ENCODE data around the gene MEGF8. TPM values are rescaled to one million over a fixed set of nuclear protein-coding genes. Genes with fewer than 3 reads are reported as not detected.

Gene MEGF8
- total and polyA plus RNA-seq, 2 of the 13 experiments (the other 11 are each of a cell fraction or from before 2014, with no cell fraction given) = 4.0 to 8.8 TPM

DNA sequence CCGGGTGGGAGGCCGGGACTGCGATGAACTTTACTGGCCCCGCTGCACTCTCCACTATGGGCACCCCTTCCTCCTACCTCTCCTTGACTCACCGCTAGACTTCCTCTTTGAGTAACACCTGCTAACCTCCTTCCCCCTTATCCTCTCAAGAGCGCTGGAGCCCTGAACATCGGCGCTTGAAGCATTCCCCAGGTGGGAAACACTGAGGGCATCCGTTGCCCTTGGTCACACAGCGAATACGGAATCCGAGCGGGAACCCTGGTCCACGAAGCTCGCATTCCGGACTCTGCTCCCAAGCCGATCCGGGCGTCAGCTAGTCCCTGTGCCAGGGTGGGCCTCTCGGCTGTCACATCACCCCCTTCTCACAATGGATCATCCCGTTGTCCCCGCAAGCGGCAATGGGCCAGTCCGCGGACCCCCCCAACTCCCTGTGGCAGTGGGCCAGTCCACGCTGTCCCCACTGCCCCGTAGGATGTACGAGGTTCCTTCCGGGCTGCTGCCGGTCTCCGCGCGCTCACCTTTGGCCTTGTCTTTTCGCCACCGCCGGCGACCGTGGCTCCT lies 97.5 kb downstream of the MEGF8 start:
- intact Hi-C loops (cut with micrococcal nuclease; ENCODE audit: unreplicated experiment) = no loop called here
- Histone ChIP-seq H2AFZ (ENCODE audit: low read length) (no peak overlapping the region), H3K4me2 (ENCODE audit: low read depth, low read length) (peak overlapping the region; percentile 45), H3K9me3 (ENCODE audit: low read length) (no peaks in the 10 kb centered on the region), H3K79me2 (ENCODE audit: insufficient read depth, low read length) (no peaks in the 10 kb centered on the region), H3K4me1 (ENCODE audit: insufficient read depth, low read length) (peaks cover 67% of the 10 kb centered on the region), H3K9ac (ENCODE audit: insufficient read depth, low read depth, low read length) (no peak overlapping the region), H3K27ac (ENCODE audit: extremely low read length, insufficient read depth, low read length) (no peak overlapping the region), H4K20me1 (ENCODE audit: insufficient read depth, low read length) (no peaks in the 10 kb centered on the region), H3K27me3 (ENCODE audit: control insufficient read depth in 1 of 2, insufficient read depth in 2 of 2, low read length in 2 of 2) (peaks cover 4 to 36% of the 10 kb centered on the region in 2 experiments), H3K4me3 (replicated peaks in 1 of 3; ENCODE audit: insufficient read depth in 1 of 3, low read depth in 2 of 3, low read length in 3 of 3) (peak overlapping the region in 1 of 3 experiments; percentile 32; a peak in 1 of 6 replicates), H3K36me3 (replicated peaks in 1 of 2; ENCODE audit: control insufficient read depth in 1 of 2, insufficient read depth in 2 of 2, low read length in 2 of 2) (no peaks in the 10 kb centered on the region)
- ChIA-PET CTCF (ENCODE audit: low intra/inter-chr PET ratio, low total read pairs) (interaction anchor here (3.4 kb wide), 1 partner anchor 11 kb away, joined by 25 read pairs; no protein-coding TSS in a partner anchor), POLR2A (interaction anchor here (0.9 kb wide), 1 partner anchor 10 kb away, joined by 6 read pairs; no protein-coding TSS in a partner anchor)
- in situ Hi-C loops (cut with HindIII; ENCODE audit: extremely low pct_ligation_motif_present, low pct_unique_long_range_greater_than_20kb) = no loop called here
- BruUV-seq (replicated peaks) = no TSS peak
- WGBS (ENCODE audit: low lambda C conversion rate) = 43% methylated on average over 36 of the region's 38 CpGs
- ATAC-seq (peak; percentile 48), DNase-seq (ENCODE audit: low spot score) (peak; percentile 59), FAIRE-seq (no peak)
- TF ChIP-seq HNF4A (CRISPR knock-in tag; IDR thresholded peaks at IDR 0.05) (peak; percentile 58), RFX1 (IDR thresholded peaks at IDR 0.05) (0 out of 2 replicates have a peak, but pooled peaks have one; percentile 19), ZNF430 (CRISPR knock-in tag; IDR thresholded peaks at IDR 0.05) (0 out of 2 replicates have a peak, but pooled peaks have one; percentile 33), HNRNPLL (IDR thresholded peaks at IDR 0.05; ENCODE audit: low read depth, low read length, poor library complexity, severe bottlenecking) (no peak), ZKSCAN5 (CRISPR knock-in tag; IDR thresholded peaks at IDR 0.05) (no peak), SALL1 (CRISPR knock-in tag; IDR thresholded peaks at IDR 0.05) (peak; percentile 20; the same call in 1 of the 2 replicates), ZBTB38 (CRISPR knock-in tag; IDR thresholded peaks at IDR 0.05) (0 out of 2 replicates have a peak, but pooled peaks have one; percentile 55), RBFOX2 (IDR thresholded peaks at IDR 0.05; ENCODE audit: low read depth, low read length) (no peak)
- TF ChIP-seq, protein P1, sequence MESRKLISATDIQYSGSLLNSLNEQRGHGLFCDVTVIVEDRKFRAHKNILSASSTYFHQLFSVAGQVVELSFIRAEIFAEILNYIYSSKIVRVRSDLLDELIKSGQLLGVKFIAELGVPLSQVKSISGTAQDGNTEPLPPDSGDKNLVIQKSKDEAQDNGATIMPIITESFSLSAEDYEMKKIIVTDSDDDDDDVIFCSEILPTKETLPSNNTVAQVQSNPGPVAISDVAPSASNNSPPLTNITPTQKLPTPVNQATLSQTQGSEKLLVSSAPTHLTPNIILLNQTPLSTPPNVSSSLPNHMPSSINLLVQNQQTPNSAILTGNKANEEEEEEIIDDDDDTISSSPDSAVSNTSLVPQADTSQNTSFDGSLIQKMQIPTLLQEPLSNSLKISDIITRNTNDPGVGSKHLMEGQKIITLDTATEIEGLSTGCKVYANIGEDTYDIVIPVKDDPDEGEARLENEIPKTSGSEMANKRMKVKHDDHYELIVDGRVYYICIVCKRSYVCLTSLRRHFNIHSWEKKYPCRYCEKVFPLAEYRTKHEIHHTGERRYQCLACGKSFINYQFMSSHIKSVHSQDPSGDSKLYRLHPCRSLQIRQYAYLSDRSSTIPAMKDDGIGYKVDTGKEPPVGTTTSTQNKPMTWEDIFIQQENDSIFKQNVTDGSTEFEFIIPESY (CRISPR knock-in tag; IDR thresholded peaks at IDR 0.05) = peak; percentile 5; the same call in 1 of the 2 replicates
- TF ChIP-seq, protein P2, sequence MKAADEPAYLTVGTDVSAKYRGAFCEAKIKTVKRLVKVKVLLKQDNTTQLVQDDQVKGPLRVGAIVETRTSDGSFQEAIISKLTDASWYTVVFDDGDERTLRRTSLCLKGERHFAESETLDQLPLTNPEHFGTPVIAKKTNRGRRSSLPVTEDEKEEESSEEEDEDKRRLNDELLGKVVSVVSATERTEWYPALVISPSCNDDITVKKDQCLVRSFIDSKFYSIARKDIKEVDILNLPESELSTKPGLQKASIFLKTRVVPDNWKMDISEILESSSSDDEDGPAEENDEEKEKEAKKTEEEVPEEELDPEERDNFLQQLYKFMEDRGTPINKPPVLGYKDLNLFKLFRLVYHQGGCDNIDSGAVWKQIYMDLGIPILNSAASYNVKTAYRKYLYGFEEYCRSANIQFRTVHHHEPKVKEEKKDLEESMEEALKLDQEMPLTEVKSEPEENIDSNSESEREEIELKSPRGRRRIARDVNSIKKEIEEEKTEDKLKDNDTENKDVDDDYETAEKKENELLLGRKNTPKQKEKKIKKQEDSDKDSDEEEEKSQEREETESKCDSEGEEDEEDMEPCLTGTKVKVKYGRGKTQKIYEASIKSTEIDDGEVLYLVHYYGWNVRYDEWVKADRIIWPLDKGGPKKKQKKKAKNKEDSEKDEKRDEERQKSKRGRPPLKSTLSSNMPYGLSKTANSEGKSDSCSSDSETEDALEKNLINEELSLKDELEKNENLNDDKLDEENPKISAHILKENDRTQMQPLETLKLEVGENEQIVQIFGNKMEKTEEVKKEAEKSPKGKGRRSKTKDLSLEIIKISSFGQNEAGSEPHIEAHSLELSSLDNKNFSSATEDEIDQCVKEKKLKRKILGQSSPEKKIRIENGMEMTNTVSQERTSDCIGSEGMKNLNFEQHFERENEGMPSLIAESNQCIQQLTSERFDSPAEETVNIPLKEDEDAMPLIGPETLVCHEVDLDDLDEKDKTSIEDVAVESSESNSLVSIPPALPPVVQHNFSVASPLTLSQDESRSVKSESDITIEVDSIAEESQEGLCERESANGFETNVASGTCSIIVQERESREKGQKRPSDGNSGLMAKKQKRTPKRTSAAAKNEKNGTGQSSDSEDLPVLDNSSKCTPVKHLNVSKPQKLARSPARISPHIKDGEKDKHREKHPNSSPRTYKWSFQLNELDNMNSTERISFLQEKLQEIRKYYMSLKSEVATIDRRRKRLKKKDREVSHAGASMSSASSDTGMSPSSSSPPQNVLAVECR (CRISPR knock-in tag; IDR thresholded peaks at IDR 0.05; ENCODE audit: borderline replicate concordance) = 0 out of 2 replicates have a peak, but pooled peaks have one; percentile 17
- TF ChIP-seq, protein P3, sequence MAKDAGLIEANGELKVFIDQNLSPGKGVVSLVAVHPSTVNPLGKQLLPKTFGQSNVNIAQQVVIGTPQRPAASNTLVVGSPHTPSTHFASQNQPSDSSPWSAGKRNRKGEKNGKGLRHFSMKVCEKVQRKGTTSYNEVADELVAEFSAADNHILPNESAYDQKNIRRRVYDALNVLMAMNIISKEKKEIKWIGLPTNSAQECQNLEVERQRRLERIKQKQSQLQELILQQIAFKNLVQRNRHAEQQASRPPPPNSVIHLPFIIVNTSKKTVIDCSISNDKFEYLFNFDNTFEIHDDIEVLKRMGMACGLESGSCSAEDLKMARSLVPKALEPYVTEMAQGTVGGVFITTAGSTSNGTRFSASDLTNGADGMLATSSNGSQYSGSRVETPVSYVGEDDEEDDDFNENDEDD (CRISPR knock-in tag; IDR thresholded peaks at IDR 0.05; ENCODE audit: borderline replicate concordance) = 0 out of 2 replicates have a peak, but pooled peaks have one; percentile 15
- TF ChIP-seq, protein P4, sequence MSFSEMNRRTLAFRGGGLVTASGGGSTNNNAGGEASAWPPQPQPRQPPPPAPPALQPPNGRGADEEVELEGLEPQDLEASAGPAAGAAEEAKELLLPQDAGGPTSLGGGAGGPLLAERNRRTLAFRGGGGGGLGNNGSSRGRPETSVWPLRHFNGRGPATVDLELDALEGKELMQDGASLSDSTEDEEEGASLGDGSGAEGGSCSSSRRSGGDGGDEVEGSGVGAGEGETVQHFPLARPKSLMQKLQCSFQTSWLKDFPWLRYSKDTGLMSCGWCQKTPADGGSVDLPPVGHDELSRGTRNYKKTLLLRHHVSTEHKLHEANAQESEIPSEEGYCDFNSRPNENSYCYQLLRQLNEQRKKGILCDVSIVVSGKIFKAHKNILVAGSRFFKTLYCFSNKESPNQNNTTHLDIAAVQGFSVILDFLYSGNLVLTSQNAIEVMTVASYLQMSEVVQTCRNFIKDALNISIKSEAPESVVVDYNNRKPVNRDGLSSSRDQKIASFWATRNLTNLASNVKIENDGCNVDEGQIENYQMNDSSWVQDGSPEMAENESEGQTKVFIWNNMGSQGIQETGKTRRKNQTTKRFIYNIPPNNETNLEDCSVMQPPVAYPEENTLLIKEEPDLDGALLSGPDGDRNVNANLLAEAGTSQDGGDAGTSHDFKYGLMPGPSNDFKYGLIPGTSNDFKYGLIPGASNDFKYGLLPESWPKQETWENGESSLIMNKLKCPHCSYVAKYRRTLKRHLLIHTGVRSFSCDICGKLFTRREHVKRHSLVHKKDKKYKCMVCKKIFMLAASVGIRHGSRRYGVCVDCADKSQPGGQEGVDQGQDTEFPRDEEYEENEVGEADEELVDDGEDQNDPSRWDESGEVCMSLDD (CRISPR knock-in tag; IDR thresholded peaks at IDR 0.05; ENCODE audit: borderline replicate concordance) = no peak
- TF ChIP-seq, protein P5, sequence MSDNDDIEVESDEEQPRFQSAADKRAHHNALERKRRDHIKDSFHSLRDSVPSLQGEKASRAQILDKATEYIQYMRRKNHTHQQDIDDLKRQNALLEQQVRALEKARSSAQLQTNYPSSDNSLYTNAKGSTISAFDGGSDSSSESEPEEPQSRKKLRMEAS (IDR thresholded peaks at IDR 0.05) = peak; percentile 21; the same call in 1 of the 2 replicates
